GM18951 (cell line): ENCODE results near the gene CSNK1E.

Experiments used
- POLR2A ChIP-seq: IDR thresholded peaks from 4 replicates; pipeline ENCODE4 v1.6.1; 2011; ENCODE audit warnings: mild to moderate bottlenecking; ENCODE audit not compliant: insufficient read length, insufficient read depth; ENCODE audit errors: extremely low read depth
- in situ Hi-C: fragments of 300-500 bp; cut with MboI; formaldehyde crosslinking; loops from one replicate; pipeline ENCODE4 v1.12.0; 2022; ENCODE audit warnings: low sequenced_read_pairs, mixed read lengths, inconsistent platforms; ENCODE audit not compliant: unreplicated experiment

The CSNK1E gene

DNA sequence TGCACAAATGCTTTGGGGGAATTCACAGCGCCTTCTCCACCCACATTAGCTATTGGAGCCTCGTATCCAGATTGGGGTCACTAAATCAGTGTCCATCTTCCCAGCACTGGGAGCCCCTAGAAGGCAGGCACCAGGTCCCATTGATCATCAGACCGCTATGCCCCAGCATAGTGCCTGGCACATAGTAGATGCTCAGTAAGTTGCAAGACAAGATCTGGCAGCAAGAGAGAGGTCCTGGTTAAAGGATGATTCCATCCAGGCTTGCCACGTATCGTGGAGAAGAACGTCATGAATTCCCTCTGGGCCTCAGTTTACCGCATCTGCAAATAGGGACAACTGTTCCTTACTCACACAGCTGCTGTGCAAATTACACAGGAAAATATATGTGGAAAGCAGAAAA lies 46.1 kb downstream of the CSNK1E start:
- in situ Hi-C loops: no loop called here

DNA sequence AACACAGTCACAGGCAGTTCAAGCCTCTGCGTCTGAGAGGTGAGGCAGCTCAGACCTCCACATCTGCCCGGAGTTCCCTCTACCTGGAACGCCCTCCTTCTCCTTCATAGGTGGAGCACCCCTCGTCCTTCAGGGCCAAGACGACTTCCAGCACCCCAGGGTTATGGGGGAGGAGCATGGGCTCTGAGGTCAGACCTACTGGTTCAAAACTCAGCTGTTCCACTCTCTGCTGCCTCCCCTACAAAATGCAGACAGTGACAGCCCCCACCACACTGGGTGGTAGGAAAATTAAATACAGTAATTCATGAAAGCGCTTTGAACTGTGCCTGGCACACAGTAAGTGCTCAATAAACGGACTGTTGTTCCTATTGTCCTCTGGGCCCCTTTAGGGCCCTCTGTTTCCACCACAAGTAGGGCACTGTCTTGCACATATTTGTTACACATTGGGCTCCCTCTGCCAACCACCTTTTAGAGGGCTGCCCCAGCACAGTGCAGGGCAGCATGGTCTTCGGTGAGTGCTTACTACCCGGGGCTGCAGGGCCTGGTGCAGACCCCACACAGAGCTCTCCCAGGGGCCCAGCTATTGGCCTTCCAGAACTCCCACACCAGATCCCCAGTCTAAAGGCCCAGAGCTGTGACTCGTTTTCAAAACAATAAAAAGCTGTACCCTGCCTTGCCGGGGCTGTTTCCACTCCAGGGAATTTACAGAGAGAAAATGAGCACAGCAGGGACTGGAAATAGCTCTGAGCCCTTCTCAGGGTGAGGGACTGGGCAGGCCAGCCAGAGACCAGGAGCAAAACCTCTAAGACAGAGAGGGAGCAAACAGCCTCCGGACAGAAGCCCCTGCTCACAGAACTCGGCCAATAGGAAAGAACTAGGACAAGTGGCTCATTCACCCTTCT lies 46.9 kb downstream of the CSNK1E start:
- TF ChIP-seq POLR2A: no peak
- in situ Hi-C loops: no loop called here

More for the DNA sequence above, 46.1 kb downstream of the CSNK1E start:
- no peak for TF ChIP-seq POLR2A

DNA sequence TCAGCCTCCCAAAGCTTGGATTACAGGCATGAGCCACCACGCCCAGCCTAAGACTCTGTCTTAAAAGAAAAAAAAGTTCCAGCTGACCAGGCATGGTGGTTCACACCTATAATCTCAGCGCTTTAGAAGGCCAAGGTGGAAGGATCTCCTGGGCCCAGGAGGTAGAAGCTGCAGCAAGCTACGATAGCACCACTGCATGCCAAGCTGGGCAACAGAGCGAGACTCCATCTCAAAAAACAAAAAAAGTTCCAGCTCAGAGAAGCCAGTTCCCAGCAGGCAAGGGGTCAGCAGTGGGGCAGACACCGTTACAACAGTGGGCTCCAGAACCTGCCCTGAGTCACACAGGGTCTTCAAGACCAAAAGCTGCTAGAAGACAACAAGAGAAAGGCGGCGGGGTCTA lies 47.8 kb downstream of the CSNK1E start:
- TF ChIP-seq POLR2A: no peak
- in situ Hi-C loops: no loop called here

DNA sequence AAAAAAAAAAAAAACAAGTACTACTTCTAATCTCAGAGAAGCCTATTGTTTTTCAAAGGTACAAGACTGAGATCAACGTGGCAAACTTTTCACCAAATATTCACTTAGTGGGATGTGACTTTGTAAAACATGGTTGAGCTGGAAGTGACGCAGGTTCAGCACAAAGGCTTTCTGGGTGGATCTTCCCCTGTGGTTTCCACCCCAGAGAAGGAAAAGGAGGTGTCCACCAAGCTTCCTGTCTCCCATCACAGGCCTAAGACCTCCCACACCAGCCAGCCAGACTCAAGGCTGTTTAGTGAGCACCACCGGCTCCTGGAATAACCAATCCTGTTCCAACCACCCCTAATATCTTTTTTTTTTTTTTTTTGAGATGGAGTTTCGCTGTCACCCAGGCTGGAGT lies 50.1 kb downstream of the CSNK1E start:
- in situ Hi-C loops: no loop called here
- no peak for TF ChIP-seq POLR2A

DNA sequence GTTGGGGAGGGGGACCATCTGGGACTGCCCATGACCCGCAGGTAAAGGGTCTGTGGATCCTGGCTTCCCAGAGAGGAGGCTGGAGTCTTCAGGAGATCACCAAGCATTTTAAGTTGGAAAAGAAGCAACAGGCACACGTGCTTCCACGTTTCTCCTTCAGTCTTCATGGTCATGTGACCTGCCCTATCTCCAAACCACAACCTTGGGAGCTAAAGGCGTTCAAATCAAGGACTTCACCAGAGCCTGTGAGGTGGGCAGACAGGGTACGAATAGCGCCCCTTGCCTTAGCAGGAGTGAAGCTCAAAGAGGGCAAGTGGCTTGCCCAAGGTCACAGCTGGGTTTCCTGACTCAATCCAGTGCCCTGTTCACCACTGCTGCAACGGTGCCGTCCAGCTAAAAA lies 51.1 kb downstream of the CSNK1E start:
- in situ Hi-C loops: no loop called here
- no peak for TF ChIP-seq POLR2A

DNA sequence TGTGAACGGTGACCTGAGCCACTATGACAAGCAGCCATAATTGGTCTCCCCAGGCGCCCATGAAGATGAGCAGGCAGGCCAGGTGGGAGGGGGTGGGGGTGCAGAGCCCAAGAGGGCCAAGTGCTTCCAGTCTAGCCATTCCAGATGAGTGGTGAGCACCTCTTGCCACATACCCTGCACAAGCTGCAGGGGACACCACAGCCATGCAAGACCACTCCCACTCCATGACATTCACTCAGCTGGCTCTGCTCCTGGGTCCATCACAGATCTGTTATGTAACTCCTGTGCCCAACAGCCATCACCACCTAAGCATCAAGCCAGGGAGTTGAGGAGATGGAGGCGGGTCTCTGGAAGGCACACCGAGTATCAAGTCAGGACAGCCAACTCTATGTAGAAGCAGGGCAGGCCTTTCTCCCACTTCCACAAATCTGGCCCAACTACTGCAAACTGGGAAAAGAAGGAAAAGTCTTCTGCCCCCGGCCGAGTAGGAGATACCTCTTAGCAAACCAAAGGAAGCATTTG lies 52.9 kb downstream of the CSNK1E start:
- in situ Hi-C loops: no loop called here

DNA sequence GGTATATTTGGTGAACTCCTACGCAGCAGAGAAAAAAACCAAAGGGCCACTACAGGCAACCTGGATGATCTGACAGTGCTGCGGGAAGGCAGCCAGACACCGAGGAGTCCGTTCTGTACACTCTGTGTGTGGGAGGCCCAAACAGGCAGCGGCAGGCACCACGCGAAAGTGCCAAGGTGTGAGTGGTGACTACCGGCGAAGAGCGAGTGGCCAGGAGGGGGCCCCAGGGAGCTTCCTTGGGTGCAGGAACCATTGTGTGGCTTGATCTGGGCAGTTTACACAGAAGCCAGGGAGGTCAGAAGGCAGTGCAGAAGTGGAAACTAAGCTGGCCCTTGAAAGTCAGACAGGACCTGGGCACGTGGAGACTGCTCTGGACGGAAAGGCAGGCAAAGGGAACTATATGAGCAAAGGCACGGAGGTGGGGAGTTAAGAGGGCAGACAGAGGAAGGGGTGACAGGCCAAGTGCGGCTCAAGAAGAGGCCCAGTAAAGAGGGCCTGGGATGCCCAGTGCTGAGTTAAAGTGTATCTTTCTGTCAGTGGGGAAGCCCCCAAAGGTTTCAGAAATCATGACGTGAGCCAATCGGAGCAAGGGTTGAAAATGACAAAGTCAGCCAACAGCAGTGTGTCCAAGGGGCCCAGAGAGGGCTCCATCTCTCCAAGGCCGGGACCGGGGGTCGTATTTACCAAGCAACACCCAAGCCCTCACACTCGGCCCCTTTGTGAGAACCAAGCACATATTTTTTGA lies 55.0 kb downstream of the CSNK1E start:
- no peak for TF ChIP-seq POLR2A
- in situ Hi-C loops: no loop called here

More for the DNA sequence above, 52.9 kb downstream of the CSNK1E start:
- no peak for TF ChIP-seq POLR2A

DNA sequence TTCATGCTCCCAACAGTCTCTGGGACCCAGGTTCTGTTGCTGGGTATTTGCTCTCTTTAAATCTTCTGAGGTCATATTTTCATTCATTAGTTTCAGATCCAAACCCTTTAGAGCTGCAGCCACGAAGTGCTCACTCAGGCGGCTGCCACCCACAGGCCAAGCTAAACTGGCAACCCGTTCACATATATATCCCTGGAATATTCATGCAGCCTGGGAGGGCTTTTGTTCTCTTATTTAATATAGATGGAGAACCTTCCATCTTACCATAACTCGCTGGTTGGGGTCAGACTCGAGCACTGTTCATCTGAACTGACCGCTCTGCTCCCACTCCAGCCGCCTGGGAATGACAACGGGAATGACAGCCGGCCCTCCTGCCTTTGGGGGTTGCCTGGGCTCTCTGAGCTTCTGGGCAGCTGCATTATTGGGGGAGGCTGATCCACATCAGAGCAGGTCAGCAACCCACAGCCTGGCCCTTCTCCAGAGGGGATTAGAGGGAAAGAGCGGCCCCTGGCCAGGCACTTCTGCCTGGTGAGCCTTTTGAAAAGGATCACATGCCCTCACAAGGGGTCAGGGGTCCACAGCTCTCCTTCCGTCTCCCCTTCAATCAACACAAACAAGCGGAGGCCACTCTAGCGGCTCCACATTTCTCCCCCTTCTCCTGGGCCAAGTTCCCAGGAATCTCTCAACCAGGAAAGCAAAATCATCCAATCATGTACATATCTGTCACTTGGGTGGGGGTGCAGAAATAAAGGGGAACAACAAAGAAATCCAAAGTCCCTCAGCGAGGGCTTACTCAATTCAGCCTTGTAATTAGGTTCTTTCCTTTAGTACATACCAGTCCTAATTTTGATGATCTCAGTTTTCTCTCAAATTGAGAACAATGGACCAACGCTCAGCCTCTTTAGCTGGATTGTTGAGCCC lies 56.2 kb downstream of the CSNK1E start:
- TF ChIP-seq POLR2A: no peak
- in situ Hi-C loops: no loop called here

DNA sequence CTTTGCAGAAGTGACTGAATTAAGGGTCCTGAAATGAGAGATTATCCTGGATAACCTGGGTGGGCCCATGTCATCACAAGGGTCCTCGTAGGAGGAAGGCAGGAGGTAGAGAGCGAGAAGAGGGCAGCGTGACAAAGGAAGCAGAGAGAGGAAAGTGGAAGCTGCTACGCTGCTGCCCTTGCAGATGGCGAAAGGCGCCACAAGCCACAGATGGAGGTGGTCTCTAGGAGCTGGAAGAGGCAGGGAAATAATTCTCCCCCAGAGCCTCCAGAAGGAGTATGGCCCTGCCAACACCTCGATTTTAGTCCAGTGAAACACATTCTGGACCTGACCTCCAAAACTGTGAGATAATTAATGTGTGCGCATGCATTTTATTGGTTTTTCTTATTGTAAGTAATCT lies 57.9 kb downstream of the CSNK1E start:
- TF ChIP-seq POLR2A: no peak
- in situ Hi-C loops: no loop called here

DNA sequence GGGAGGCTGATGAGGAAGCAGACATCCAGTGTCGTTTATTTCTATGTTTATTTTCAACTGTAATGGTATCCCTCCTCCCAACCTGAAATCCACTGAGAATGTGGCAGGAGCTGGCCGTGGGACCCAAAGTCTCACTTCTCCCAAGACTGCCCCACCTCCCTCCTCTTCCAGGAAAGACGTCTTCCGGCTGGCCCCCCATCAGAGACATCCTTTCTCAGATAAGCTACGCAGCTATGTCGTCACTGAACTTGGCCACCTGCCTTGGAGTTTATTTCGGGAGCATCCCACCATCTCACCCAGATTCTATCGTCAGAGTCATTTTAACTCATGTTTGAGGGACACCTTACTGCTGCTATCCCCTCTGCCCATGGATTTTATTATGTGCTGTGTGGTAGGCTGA lies 58.3 kb downstream of the CSNK1E start:
- in situ Hi-C loops: no loop called here
- no peak for TF ChIP-seq POLR2A

DNA sequence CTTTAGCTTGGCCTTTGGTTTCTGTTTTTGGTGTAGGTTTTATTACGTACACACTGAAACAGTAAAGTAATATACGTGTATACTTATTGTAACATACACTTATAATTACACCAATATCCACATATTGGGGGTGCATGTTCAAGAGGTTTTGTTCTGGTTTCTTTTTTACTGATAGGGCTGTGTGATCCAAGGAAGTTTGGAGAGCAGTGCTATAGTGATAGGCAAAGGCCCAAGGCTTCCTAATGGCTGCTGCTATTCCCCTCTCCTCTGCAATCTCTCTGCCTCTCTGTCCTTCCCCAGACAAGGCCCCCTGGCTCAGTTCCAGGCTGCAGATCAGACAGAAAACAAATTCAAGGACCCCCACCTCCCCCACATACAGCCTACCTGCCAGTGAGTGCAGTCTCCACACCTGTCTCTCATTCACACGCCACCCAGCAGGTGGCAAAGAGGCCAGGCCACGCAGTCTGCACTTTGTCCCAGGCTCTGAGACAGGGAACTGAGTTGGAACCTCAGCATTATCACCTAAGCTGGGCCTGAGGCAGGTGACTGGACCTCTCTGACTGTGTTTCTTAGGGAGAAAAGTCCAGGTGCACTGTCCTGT lies 59.5 kb downstream of the CSNK1E start:
- TF ChIP-seq POLR2A: no peak
- in situ Hi-C loops: no loop called here

DNA sequence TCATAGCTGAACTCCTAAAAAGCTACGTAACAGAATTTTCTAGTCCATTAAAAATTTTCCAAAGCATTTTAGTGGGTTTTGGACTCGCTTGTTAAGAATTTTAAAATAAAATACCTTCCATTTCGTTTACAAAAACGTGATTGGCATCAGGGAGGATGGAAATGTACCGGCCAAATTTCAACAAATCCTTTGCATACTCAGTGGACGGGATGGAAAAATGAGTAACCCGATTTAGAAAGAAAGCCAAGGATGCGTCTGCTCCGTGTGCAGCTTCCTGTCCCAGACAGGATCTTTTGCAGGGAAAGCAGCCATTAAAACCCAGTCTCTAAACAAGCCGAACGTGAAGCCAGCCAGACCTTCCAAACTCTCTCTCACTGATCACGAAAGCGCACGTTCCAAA lies 60.1 kb downstream of the CSNK1E start:
- in situ Hi-C loops: no loop called here
- TF ChIP-seq POLR2A: no peak
